K562 (cell line): ENCODE data around the gene COQ9. TPM values are rescaled to one million over a fixed set of nuclear protein-coding genes. Genes with fewer than 3 reads are reported as not detected.

Experiments used
- ATAC-seq: fragments of 200-7000 bp; cut with Tn5 transposase; 3 replicates; pipeline ENCODE4 v1.9.1; 2020; ENCODE audit warnings: moderate library complexity
- BruUV-seq: library from RNA; stranded (reverse); fragments of 400-500 nt; replicated peaks from 2 replicates; lab custom pipeline; 2021; lab: Mats Ljungman, UMichigan
- CTCF ChIA-PET: fragments of 300-600 bp; formaldehyde crosslinking; extraction: SDS; loops from one replicate; lab custom pipeline; 2021; ENCODE audit warnings: low intra/inter-chr PET ratio; lab: Yijun Ruan, JAX
- POLR2A ChIA-PET: fragments of 300-600, 350-650 bp; sonication (Branson Sonifier 250); formaldehyde crosslinking; extraction: SDS; loops from one replicate; lab custom pipeline; 2021; ENCODE audit warnings: antibody characterized with exemption, inconsistent platforms; lab: Yijun Ruan, JAX
- DNase-seq, 4 experiments: peaks; one replicate each; pipeline versions ENCODE4 v3.0.0 to v3.0.0-alpha.2; 2011 to 2018; ENCODE audit warnings: low spot score in 3 of 4, mixed read lengths in 3 of 4; ENCODE audit errors: extremely low read depth in 1 of 4
- FAIRE-seq: peaks from 2 replicates; lab custom pipeline; 2011; peaks lifted over from hg19 to GRCh38; lab: Jason Lieb, UNC
- H2AFZ ChIP-seq: 2 replicates; pipeline ENCODE4 v1.6.0; 2011; ENCODE audit warnings: low read depth, low read length, control low read depth, inconsistent platforms
- H3K27ac ChIP-seq: fragments of 200-600 bp; 3 replicates; pipeline ENCODE4 v1.8.0; 2011; ENCODE audit warnings: low read depth, mild to moderate bottlenecking, control low read depth, inconsistent platforms, low read length, moderate library complexity, mixed read lengths; ENCODE audit errors: extremely low read depth
- H3K27me3 ChIP-seq, 2 experiments: fragments of 300-600 bp in 1 of 2; 2 replicates in 1 of 2; 3 replicates in 1 of 2; pipeline versions ENCODE4 v1.6.0 to v1.8.0; 2011; ENCODE audit warnings: inconsistent platforms in 2 of 2, low read length in 2 of 2, mild to moderate bottlenecking in 1 of 2, mixed read lengths in 1 of 2, moderate library complexity in 1 of 2; ENCODE audit not compliant: control insufficient read depth in 2 of 2, insufficient read depth in 2 of 2
- H3K36me3 ChIP-seq: fragments of 300-600 bp; 3 replicates; pipeline ENCODE4 v1.8.0; 2011; ENCODE audit warnings: mild to moderate bottlenecking, low read length, inconsistent platforms; ENCODE audit not compliant: control insufficient read depth, insufficient read depth
- H3K4me1 ChIP-seq, 2 experiments: fragments of 200-600 bp in 1 of 2; replicated peaks in 1 of 2; 2 replicates in 1 of 2; 3 replicates in 1 of 2; pipeline versions ENCODE4 v1.5.1 to v1.8.0; 2011; ENCODE audit warnings: inconsistent platforms in 2 of 2, low read length in 2 of 2, mild to moderate bottlenecking in 1 of 2, mixed read lengths in 1 of 2, moderate library complexity in 1 of 2; ENCODE audit not compliant: control insufficient read depth in 2 of 2, insufficient read depth in 2 of 2
- H3K4me2 ChIP-seq: 2 replicates; pipeline ENCODE4 v1.6.1; 2011; ENCODE audit warnings: low read length, control low read depth, inconsistent platforms, mixed read lengths; ENCODE audit not compliant: insufficient read depth
- H3K4me3 ChIP-seq: fragments of 200-600 bp; sonication (generic), shearing (Covaris generic); 2 replicates; pipeline ENCODE4 v1.5.1; 2016; ENCODE audit warnings: control low read depth, inconsistent platforms
- H3K79me2 ChIP-seq: fragments of 200-600 bp; 3 replicates; pipeline ENCODE4 v1.8.0; 2011; ENCODE audit warnings: low read length, inconsistent platforms; ENCODE audit not compliant: control insufficient read depth, insufficient read depth
- H3K9ac ChIP-seq, 2 experiments: 2 replicates each; pipeline versions ENCODE4 v1.6.0 to v1.6.1; 2011; ENCODE audit warnings: low read depth in 2 of 2, low read length in 2 of 2, control low read depth in 1 of 2, inconsistent platforms in 1 of 2, mild to moderate bottlenecking in 1 of 2, mixed read lengths in 1 of 2; ENCODE audit not compliant: insufficient read depth in 1 of 2
- H3K9me1 ChIP-seq: one replicate; pipeline ENCODE4 v1.6.0; 2011; ENCODE audit warnings: inconsistent platforms, mild to moderate bottlenecking, low read length, moderate library complexity; ENCODE audit not compliant: control insufficient read depth, insufficient read depth
- H3K9me3 ChIP-seq: replicated peaks from 2 replicates; pipeline ENCODE4 v1.5.1; 2011; ENCODE audit warnings: low read depth, low read length, inconsistent platforms; ENCODE audit not compliant: control insufficient read depth, insufficient read depth
- H4K20me1 ChIP-seq: replicated peaks from 2 replicates; pipeline ENCODE4 v1.6.1; 2011; ENCODE audit warnings: low read length, inconsistent platforms, mixed read lengths; ENCODE audit not compliant: control insufficient read depth, insufficient read depth
- FUS ChIP-seq: fragments of 200-400 bp; formaldehyde crosslinking; optimal IDR thresholded peaks from 2 replicates; pipeline ENCODE3; 2017; ENCODE audit warnings: low read depth, low read length
- SREBF1 ChIP-seq: fragments of 150-350 bp; IDR thresholded peaks from 2 replicates; pipeline ENCODE4 v1.6.1; 2014; ENCODE audit warnings: antibody characterized with exemption, low read depth, low read length, borderline replicate concordance
- ZNF764 ChIP-seq: fragments of 250-450 bp; sonication (Bioruptor Pico); IDR thresholded peaks from 2 replicates; pipeline ENCODE4 v1.4.0; 2020; ENCODE audit warnings: low read depth, mild to moderate bottlenecking, moderate library complexity
- whole genome bisulfite sequencing: fragments of 100-300 bp; shearing (Covaris generic); methylation state at CpG from one replicate; pipeline ENCODE4 v1.1.6; 2016; ENCODE audit warnings: low coverage, mixed read lengths; ENCODE audit not compliant: insufficient coverage; ENCODE audit errors: missing lambda C conversion rate; 5-methylcytosine and 5-hydroxymethylcytosine counted together
- in situ Hi-C: fragments of 300-500 bp; cut with MboI; formaldehyde crosslinking; loops from 4 replicates; pipeline ENCODE4 v1.15.0; 2018; ENCODE audit warnings: inconsistent platforms, mixed read lengths
- intact Hi-C: fragments of 100-400 bp; cut with micrococcal nuclease; formaldehyde crosslinking; loops from 2 replicates; pipeline ENCODE4 v1.14.2; 2022
- polyA plus RNA-seq, 8 experiments: library from polyadenylated mRNA; depleted of rRNA in 4 of 8; stranded (reverse) in 5 of 8; unstranded in 3 of 8; fragments of >200 nt; fragmentation: Nextera tagmentation in 2 of 8; fragmentation: Illumina TruSeq in 1 of 8; extraction: Ambion mirVana in 2 of 8; extraction: Trizol in 1 of 8; gene quantifications; 2 replicates each; pipeline versions ENCODE4 v1.2.1 to v1.2.3, GENCODE V29; 2011 to 2014; ENCODE audit warnings: inconsistent platforms in 1 of 8, missing spikeins in 1 of 8
- total RNA-seq, 7 experiments: library from RNA; depleted of rRNA in 6 of 7; stranded (reverse); fragments of >200 nt in 6 of 7; fragmentation: Illumina TruSeq in 2 of 7; extraction: Trizol in 2 of 7; gene quantifications; 2 replicates each; pipeline versions ENCODE4 v1.2.1 to v1.2.3, GENCODE V29; 2011 to 2021; ENCODE audit warnings: low replicate concordance in 1 of 7
- TF ChIP-seq, protein P1 (sequence below), 2 experiments: IDR thresholded peaks in 1 of 2; conservative IDR thresholded peaks in 1 of 2; 2 replicates each; pipeline ENCODE4 v1.6.1; 2016; ENCODE audit warnings: low read depth in 2 of 2, mild to moderate bottlenecking in 1 of 2, missing compliant biosample characterization in 1 of 2, missing genetic modification characterization in 1 of 2, moderate library complexity in 1 of 2
- TF ChIP-seq, protein P2 (sequence below): fragments of 250-450 bp; sonication (Bioruptor Pico); IDR thresholded peaks from 2 replicates; pipeline ENCODE4 v1.8.0; 2021; ENCODE audit warnings: mild to moderate bottlenecking, moderate library complexity
- TF ChIP-seq, protein P3 (sequence below): fragments of 250-450 bp; sonication (Bioruptor Pico); IDR thresholded peaks from 2 replicates; pipeline ENCODE4 v1.4.0; 2020; ENCODE audit warnings: mild to moderate bottlenecking, moderate library complexity

The COQ9 gene
- total and polyA plus RNA-seq, 9 of the 15 experiments (the other 6 are each of a cell fraction or from before 2014, with no cell fraction given) = 35.0 to 139 (median 71.4) TPM

DNA sequence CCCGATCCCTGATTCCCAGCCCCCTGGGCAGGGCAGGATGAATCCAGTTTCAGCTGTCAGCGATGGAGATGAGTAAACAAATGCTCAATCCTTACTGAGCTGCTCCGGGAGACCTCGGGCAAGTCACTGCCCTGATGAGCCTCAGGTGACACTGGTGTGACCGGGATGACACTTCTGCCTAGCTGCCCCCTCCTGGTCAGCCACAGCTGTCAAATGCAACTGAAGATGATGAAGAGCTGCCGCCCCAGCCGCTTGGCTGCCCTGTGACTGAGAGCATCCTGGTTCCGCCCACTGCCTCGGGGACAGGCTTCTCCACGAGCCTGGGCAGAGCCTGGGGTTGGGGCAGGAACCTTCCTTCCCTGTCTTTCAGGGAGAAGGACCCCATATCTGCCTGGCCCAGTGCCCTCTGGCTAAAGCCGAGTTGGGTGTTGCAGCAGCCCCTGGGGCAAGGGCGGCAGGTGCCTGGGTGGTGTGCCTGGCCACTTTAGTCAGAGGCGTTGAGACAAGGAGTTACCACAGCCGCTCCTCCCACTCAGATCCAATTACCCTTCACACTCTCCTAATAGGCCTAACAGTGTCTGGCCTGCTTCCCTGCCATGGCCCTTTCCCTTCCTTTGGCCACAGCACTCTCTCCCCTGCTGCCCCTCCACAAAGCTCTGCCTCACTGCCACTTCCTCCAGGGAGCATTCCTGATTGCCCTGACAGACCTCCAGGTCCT, 37.2 kb upstream of the COQ9 start (continued):
- TF ChIP-seq, protein P1, sequence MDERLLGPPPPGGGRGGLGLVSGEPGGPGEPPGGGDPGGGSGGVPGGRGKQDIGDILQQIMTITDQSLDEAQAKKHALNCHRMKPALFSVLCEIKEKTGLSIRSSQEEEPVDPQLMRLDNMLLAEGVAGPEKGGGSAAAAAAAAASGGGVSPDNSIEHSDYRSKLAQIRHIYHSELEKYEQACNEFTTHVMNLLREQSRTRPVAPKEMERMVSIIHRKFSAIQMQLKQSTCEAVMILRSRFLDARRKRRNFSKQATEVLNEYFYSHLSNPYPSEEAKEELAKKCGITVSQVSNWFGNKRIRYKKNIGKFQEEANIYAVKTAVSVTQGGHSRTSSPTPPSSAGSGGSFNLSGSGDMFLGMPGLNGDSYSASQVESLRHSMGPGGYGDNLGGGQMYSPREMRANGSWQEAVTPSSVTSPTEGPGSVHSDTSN (CRISPR knock-in tag; IDR thresholded peaks at IDR 0.05; ENCODE audit: low read depth) = no peak
- TF ChIP-seq, protein P1 (tag; conservative IDR thresholded peaks at IDR 0.05; ENCODE audit: low read depth) = 0 out of 2 replicates have a peak, but pooled peaks have one; percentile 21

DNA sequence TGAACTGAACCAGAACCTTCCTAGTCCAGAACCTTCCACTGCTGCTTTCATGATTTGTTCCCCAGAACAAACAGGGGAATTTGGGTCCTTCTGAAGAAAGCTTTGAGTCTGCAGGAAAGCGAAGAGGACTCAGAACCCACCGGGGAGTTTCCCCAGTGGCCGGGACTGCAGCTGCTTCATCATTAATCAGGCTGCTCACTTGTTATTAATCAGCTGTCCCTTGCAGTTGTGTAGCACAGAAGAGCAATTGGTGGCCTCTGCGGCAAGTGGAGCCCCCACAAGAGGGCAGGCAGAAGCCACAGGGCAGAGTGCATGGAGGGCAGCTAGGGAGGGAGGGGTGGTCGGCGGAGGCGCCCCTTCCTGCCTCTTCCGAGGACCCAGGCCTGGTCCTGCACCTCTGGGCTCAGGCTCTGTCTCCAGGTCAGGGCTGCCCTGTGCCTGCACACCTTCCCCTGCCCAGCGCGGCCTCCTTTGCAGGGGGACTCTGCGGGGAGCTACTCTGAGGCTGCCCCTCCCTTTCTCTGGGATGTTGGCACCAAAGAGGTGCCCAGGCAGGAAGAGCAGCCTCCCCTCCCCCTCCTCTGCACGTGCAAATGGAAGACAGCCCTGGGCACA, 35.8 kb upstream of the COQ9 start:
- peaks cover 0 to 18% of the 10 kb centered on the region in 2 experiments; a peak in 2 of 5 replicates for H3K4me1 ChIP-seq
- H2AFZ ChIP-seq = no peak overlapping the region
- no peaks in the 10 kb centered on the region for H4K20me1 ChIP-seq
- H3K9me3 ChIP-seq = no peaks in the 10 kb centered on the region
- H3K4me2 ChIP-seq = no peak overlapping the region
- CTCF ChIA-PET = no interaction called here
- H3K79me2 ChIP-seq = no peaks in the 10 kb centered on the region
- intact Hi-C loops (no loop called here), in situ Hi-C loops (loop anchor here (10.0 kb wide), 1 partner anchor 327 kb away; no protein-coding TSS in a partner anchor)
- no peak for TF ChIP-seq ZNF764
- no peak for TF ChIP-seq FUS
- no peak for TF ChIP-seq SREBF1
- TF ChIP-seq, protein P2, sequence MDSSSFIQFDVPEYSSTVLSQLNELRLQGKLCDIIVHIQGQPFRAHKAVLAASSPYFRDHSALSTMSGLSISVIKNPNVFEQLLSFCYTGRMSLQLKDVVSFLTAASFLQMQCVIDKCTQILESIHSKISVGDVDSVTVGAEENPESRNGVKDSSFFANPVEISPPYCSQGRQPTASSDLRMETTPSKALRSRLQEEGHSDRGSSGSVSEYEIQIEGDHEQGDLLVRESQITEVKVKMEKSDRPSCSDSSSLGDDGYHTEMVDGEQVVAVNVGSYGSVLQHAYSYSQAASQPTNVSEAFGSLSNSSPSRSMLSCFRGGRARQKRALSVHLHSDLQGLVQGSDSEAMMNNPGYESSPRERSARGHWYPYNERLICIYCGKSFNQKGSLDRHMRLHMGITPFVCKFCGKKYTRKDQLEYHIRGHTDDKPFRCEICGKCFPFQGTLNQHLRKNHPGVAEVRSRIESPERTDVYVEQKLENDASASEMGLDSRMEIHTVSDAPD (CRISPR knock-in tag) = no peak
- TF ChIP-seq, protein P3, sequence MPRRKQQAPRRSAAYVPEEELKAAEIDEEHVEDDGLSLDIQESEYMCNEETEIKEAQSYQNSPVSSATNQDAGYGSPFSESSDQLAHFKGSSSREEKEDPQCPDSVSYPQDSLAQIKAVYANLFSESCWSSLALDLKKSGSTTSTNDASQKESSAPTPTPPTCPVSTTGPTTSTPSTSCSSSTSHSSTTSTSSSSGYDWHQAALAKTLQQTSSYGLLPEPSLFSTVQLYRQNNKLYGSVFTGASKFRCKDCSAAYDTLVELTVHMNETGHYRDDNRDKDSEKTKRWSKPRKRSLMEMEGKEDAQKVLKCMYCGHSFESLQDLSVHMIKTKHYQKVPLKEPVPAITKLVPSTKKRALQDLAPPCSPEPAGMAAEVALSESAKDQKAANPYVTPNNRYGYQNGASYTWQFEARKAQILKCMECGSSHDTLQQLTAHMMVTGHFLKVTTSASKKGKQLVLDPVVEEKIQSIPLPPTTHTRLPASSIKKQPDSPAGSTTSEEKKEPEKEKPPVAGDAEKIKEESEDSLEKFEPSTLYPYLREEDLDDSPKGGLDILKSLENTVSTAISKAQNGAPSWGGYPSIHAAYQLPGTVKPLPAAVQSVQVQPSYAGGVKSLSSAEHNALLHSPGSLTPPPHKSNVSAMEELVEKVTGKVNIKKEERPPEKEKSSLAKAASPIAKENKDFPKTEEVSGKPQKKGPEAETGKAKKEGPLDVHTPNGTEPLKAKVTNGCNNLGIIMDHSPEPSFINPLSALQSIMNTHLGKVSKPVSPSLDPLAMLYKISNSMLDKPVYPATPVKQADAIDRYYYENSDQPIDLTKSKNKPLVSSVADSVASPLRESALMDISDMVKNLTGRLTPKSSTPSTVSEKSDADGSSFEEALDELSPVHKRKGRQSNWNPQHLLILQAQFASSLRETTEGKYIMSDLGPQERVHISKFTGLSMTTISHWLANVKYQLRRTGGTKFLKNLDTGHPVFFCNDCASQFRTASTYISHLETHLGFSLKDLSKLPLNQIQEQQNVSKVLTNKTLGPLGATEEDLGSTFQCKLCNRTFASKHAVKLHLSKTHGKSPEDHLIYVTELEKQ (CRISPR knock-in tag) = no peak
- H3K9ac ChIP-seq = no peak overlapping the region
- H3K36me3 ChIP-seq = no peaks in the 10 kb centered on the region
- ATAC-seq (no peak), DNase-seq (no peak), FAIRE-seq (no peak)
- no peaks in the 10 kb centered on the region for H3K9me1 ChIP-seq
- H3K27me3 ChIP-seq = peaks cover 11 to 50% of the 10 kb centered on the region in 2 experiments; a peak in 4 of 5 replicates
- BruUV-seq = no TSS peak
- POLR2A ChIA-PET = no interaction called here
- H3K27ac ChIP-seq = no peak overlapping the region
- H3K4me3 ChIP-seq = no peak overlapping the region
- WGBS = 2% methylated on average over 12 of the region's 12 CpGs
